Measurements from ENCODE around the gene TERT.
"Not testable (repeated sequence)": the region's sequence is repeated elsewhere in the genome, so short reads cannot be mapped to it uniquely, and the experiment has no call there.

Gene TERT

GRCh38 chr5:1331861-1332405, 37.1 kb upstream of the TERT start:
- no peak for DNase-seq (ENCODE audit: low read depth in 2 of 2, low spot score in 1 of 2)

GRCh38 chr5:1330847-1331831, 36.3 kb upstream of the TERT start:
- DNase-seq (ENCODE audit: low read depth in 2 of 2, low spot score in 1 of 2), result no peak

GRCh38 chr5:1330146-1330846, 35.4 kb upstream of the TERT start:
- no peak for DNase-seq (ENCODE audit: low read depth in 2 of 2, low spot score in 1 of 2)

GRCh38 chr5:1329111-1329579, 34.3 kb upstream of the TERT start:
- DNase-seq (ENCODE audit: low read depth in 2 of 2, low spot score in 1 of 2), result no peak

GRCh38 chr5:1328237-1329110, 33.6 kb upstream of the TERT start:
- DNase-seq (ENCODE audit: low read depth in 2 of 2, low spot score in 1 of 2), result not testable (repeated sequence)

GRCh38 chr5:1326901-1327756, 32.3 kb upstream of the TERT start:
- not testable (repeated sequence) for DNase-seq (ENCODE audit: low read depth in 2 of 2, low spot score in 1 of 2)

- not testable (repeated sequence) for DNase-seq (ENCODE audit: low read depth in 2 of 2, low spot score in 1 of 2)
These were observed 31.6 kb upstream of the TERT start for GRCh38 chr5:1326532-1326875.

- DNase-seq (ENCODE audit: low read depth in 2 of 2, low spot score in 1 of 2), result no peak
These were observed 31.1 kb upstream of the TERT start for GRCh38 chr5:1325870-1326531.

GRCh38 chr5:1325191-1325741, 30.4 kb upstream of the TERT start:
- DNase-seq (ENCODE audit: low read depth in 2 of 2, low spot score in 1 of 2), result no peak

GRCh38 chr5:1324719-1325190, 29.9 kb upstream of the TERT start:
- DNase-seq (ENCODE audit: low read depth in 2 of 2, low spot score in 1 of 2), result no peak

GRCh38 chr5:1324301-1324700, 29.4 kb upstream of the TERT start:
- DNase-seq (ENCODE audit: low read depth in 2 of 2, low spot score in 1 of 2), result no peak

- DNase-seq (ENCODE audit: low read depth in 2 of 2, low spot score in 1 of 2), result no peak
These were observed 28.9 kb upstream of the TERT start for GRCh38 chr5:1323803-1324173.

GRCh38 chr5:1322955-1323802, 28.3 kb upstream of the TERT start:
- DNase-seq (ENCODE audit: low read depth in 2 of 2, low spot score in 1 of 2), result no peak

- DNase-seq (ENCODE audit: low read depth in 2 of 2, low spot score in 1 of 2), result no peak
These were observed 27.4 kb upstream of the TERT start for GRCh38 chr5:1322036-1322900.

- no peak for DNase-seq (ENCODE audit: low read depth in 2 of 2, low spot score in 1 of 2)
These were observed 26.7 kb upstream of the TERT start for GRCh38 chr5:1321576-1321975.

GRCh38 chr5:1320436-1321344, 25.8 kb upstream of the TERT start:
- DNase-seq (ENCODE audit: low read depth in 2 of 2, low spot score in 1 of 2), result no peak
